NCI-H1048 (cell line): ENCODE measurements around the gene LHFPL3.
"Not testable (repeated sequence)": the region's sequence is repeated elsewhere in the genome, so short reads cannot be mapped to it uniquely, and the experiment has no call there.

Experiments
- DNase-seq: peaks from one replicate; lab custom pipeline; 2025; lab: John Stamatoyannopoulos, UW

The LHFPL3 gene

DNA sequence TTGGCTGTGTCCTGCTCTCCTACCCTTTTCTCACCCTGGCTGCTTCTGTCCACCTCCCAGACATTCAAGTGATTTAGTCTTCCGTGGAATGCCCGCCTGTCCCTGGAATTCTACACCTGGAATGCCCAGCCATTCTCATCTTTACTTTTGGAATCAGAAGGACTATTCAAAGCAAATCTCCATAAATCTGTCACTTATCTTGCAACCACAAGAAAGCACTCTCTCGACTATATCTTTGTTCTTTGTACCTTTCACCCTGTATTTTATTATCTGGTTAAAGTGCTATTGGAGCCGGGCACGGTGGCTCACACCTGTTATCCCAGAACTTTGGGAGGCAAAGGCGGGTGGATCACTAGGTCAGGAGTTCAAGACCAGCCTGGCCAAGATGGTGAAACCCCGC lies 606.3 kb downstream of the LHFPL3 start:
- no peak for DNase-seq

DNA sequence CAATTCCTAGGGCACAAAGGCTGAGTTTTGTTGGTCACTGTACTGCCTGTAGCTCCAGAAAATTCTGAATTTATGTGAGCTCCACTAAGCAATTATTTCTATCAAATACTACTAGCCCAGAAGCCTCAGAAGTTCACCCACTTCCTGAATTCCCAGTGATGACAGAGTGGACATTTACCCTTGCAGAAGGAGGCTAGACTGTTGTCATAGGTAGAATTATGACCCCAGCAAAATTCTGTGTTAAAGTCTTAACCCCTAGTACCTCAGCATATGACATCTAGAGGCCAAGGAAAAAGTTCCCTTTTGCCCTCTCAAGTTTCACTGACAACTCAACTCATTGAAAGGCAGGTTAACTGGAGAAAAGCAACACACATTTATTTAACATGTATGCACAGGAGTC lies 606.9 kb downstream of the LHFPL3 start:
- no peak for DNase-seq

- DNase-seq: no peak
These were observed 608.1 kb downstream of the LHFPL3 start for GRCh38 chr7:104936546-104936945.

DNA sequence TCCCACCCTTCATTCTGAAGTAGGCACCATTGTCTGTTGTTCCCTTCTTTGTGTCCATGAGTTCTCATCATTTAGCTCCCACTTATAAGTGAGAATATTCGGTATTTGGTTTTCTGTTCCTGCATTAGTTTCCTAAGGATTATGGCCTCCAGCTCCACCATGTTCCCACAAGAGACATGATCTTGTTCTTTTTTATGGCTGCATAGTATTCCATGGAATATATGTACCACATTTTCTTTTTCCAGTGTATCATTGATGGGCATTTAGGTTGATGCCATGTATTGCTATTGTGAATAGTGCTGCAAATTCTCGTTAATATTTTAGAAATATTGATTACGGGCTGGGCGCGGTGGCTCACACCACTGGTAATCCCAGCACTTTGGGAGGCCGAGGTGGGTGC lies 609.1 kb downstream of the LHFPL3 start:
- not testable (repeated sequence) for DNase-seq

- DNase-seq: no peak
These were observed 610.5 kb downstream of the LHFPL3 start for GRCh38 chr7:104938741-104939390.

DNA sequence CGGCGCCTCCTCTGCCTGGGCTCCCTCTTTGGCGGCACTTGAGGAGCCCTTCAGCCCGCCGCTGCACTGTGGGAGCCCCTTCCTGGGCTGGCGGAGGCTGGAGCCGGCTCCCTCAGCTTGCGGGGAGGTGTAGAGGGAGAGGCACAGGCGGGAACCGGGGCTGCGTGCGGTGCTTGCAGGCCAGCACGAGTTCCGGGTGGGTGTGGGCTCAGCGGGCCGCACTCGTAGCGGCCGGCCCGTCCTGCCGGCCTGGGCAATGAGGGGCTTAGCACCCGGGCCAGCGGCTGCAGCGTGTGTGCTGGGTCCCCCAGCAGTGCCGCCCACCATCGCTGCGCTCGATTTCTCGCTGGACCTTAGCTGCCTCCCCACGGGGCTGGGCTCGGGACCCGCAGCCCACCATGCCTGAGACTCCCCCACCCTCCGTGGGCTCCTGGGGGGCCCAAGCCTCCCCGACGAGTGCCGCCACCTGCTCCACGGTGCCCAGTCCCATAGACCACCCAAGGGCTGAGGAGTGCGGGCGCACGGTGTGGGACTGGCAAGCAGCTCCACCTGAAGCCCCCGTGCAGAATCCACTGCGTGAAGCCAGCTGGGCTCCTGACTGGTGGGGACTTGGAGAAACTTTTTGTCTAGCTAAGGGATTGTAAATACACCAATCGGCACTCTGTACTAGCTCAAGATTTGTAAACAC lies 611.8 kb downstream of the LHFPL3 start:
- no peak for DNase-seq

DNA sequence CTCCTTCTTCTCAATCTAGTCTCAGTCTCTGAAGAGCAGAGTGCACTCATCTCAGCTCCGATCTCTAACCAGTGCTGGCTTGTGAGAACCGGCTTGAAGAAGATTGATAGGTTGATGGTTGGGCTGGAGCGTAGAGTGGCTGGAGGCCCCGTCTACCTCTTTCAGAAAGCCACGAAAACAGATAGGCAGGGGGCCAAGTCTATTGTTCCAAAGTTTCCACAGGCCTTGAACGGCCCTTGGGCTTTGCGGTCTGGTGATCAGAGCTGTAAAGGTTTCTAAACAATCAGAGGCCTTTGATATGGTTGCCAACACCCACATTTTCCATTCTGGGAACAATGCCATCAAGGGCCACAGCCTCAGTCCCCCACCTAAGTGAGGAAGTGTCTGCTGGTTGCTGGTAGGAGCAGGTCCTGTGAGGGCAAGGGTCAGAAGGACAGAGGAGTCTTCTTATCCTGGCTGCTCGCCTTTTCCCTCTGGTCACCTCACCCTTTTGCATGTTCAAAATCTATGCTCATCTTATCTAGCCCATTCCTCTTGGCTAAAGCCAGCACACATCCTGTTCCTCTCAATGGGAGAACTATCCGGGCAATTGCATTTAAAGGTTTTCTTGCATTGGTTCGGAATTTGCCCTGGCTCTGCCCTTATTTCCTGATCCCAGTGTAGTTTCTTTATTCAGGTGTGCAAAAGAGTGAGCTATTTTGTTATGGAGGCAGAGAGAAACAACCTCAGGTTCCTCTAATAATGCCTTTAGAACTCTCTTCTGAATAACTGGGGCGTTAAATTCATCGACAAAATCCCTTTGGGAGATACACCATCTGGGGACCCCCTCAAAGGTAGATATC lies 615.3 kb downstream of the LHFPL3 start:
- no peak for DNase-seq

DNA sequence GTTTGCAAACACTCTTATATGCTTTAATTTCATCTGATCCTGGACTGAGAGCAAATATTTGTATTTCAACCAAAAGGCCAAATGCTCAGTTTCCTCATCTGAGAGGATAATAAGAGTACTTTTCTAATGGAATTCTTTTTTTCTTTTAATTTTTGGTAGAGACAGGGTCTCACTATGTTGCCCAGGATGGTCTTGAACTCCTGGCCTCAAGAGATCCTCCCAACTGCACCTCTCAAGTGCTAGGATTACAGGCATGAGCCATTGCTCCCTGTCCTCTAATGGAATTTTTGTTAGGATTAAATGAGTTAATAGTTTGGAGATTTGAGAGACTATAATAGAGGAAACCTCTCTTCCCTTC lies 617.2 kb downstream of the LHFPL3 start:
- no peak for DNase-seq

GRCh38 chr7:104946338-104946737 lies 617.9 kb downstream of the LHFPL3 start:
- no peak for DNase-seq

DNA sequence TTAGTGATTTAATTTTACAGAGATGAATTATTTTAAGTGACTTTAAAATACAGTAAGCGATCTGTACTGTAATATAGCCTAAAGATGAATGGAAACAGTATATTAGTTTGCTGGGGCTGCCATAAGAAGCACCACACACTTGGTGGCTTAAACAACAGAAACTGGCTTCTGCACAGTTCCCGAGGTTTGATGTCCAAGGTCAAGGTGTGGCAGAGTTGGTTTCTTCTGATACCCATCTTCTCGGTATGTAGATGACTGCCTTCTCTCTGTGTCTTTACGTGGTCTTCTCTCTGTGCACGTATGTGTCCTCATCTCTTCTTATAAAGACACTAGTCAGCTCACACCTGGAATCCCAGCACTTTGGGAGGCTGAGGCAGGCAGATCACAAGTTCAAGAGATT lies 621.6 kb downstream of the LHFPL3 start:
- DNase-seq: no peak

GRCh38 chr7:104950754-104951153 lies 622.4 kb downstream of the LHFPL3 start:
- no peak for DNase-seq

- no peak for DNase-seq
These were observed 623.1 kb downstream of the LHFPL3 start for GRCh38 chr7:104951546-104951945.

- no peak for DNase-seq
These were observed 626.9 kb downstream of the LHFPL3 start for GRCh38 chr7:104955276-104955675.
